ENCODE results near the gene RPP25L.

RPP25L gene

GRCh38 chr9:34610434-34611206 is 1.3 kb downstream of the RPP25L start:
- no peak for DNase-seq

- DNase-seq: no peak
Measured at GRCh38 chr9:34607331-34607730, 4.6 kb downstream of the RPP25L start.

GRCh38 chr9:34606905-34607304 is 5.0 kb downstream of the RPP25L start:
- DNase-seq: no peak

GRCh38 chr9:34606190-34606589 is 5.7 kb downstream of the RPP25L start:
- no peak for DNase-seq

- peak; percentile 76 for DNase-seq
Measured at GRCh38 chr9:34603610-34604231, 8.2 kb downstream of the RPP25L start.

- no peak for DNase-seq
Measured at GRCh38 chr9:34601937-34602573, 9.8 kb downstream of the RPP25L start.

GRCh38 chr9:34600908-34601307 is 11.0 kb downstream of the RPP25L start:
- DNase-seq: no peak

- no peak for DNase-seq
Measured at GRCh38 chr9:34599546-34599945, 12.4 kb downstream of the RPP25L start.

- DNase-seq: no peak
Measured at GRCh38 chr9:34594177-34594576, 17.7 kb downstream of the RPP25L start.

GRCh38 chr9:34592895-34593601 is 18.8 kb downstream of the RPP25L start:
- DNase-seq: no peak

GRCh38 chr9:34591917-34592866 is 19.7 kb downstream of the RPP25L start:
- DNase-seq: no peak

- DNase-seq: peak; percentile 69
Measured at GRCh38 chr9:34591248-34591916, 20.5 kb downstream of the RPP25L start.

GRCh38 chr9:34590381-34591247 is 21.3 kb downstream of the RPP25L start:
- no peak for DNase-seq

GRCh38 chr9:34589636-34590380 is 22.1 kb downstream of the RPP25L start, which contains the start of gene CNTFR:
TSS of gene CNTFR (minus strand) at chr9:34589724. CDS start at chr9:34568981, 20,743 bp downstream.
- no peak for DNase-seq

GRCh38 chr9:34588671-34589635 is 22.9 kb downstream of the RPP25L start:
- no peak for DNase-seq

- no peak for DNase-seq
Measured at GRCh38 chr9:34587271-34587670, 24.6 kb downstream of the RPP25L start.

GRCh38 chr9:34585946-34586669 is 25.8 kb downstream of the RPP25L start:
- DNase-seq: no peak

GRCh38 chr9:34584970-34585369 is 26.9 kb downstream of the RPP25L start:
- DNase-seq: no peak
